GM20000 (cell line): ENCODE results near the gene MCOLN1.

Experiments used
- DNase-seq: peaks from one replicate; pipeline ENCODE4 v3.0.0; 2012; ENCODE audit warnings: low spot score
- TF ChIP-seq, protein P1 (sequence below): IDR thresholded peaks from 2 replicates; pipeline ENCODE4 v1.5.1; 2012; ENCODE audit warnings: mild to moderate bottlenecking, control low read depth; ENCODE audit errors: extremely low read depth, missing control alignments

MCOLN1 gene

GRCh38 chr19:7480222-7480969, 42.0 kb upstream of the MCOLN1 start:
- TF ChIP-seq, protein P1, sequence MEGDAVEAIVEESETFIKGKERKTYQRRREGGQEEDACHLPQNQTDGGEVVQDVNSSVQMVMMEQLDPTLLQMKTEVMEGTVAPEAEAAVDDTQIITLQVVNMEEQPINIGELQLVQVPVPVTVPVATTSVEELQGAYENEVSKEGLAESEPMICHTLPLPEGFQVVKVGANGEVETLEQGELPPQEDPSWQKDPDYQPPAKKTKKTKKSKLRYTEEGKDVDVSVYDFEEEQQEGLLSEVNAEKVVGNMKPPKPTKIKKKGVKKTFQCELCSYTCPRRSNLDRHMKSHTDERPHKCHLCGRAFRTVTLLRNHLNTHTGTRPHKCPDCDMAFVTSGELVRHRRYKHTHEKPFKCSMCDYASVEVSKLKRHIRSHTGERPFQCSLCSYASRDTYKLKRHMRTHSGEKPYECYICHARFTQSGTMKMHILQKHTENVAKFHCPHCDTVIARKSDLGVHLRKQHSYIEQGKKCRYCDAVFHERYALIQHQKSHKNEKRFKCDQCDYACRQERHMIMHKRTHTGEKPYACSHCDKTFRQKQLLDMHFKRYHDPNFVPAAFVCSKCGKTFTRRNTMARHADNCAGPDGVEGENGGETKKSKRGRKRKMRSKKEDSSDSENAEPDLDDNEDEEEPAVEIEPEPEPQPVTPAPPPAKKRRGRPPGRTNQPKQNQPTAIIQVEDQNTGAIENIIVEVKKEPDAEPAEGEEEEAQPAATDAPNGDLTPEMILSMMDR = no peak
- DNase-seq = no peak

GRCh38 chr19:7480970-7481255, 41.5 kb upstream of the MCOLN1 start:
- TF ChIP-seq, protein P1 = no peak
- DNase-seq = no peak

- TF ChIP-seq, protein P1 = no peak
- DNase-seq = no peak
Measured at GRCh38 chr19:7482584-7483439, 39.6 kb upstream of the MCOLN1 start.

- DNase-seq = no peak
- TF ChIP-seq, protein P1 = no peak
Measured at GRCh38 chr19:7483720-7484201, 38.7 kb upstream of the MCOLN1 start.

GRCh38 chr19:7486923-7487322, 35.5 kb upstream of the MCOLN1 start:
- TF ChIP-seq, protein P1 = no peak
- DNase-seq = no peak

- TF ChIP-seq, protein P1 = no peak
- DNase-seq = peak; percentile 99
Measured at GRCh38 chr19:7488736-7489353, 33.6 kb upstream of the MCOLN1 start, which contains the start of gene PEX11G. TSS of gene PEX11G (minus strand) at chr19:7489035. CDS start at chr19:7489010, 25 bp downstream.
